Measurements from ENCODE around the gene TBC1D2B. TPM values are rescaled to one million over a fixed set of nuclear protein-coding genes. Genes with fewer than 3 reads are reported as not detected.
A peak's percentile ranks its signal among the peaks of the same experiment; 100 is the strongest.

Gene TBC1D2B
- total and polyA plus RNA-seq, 2 donors from 2014 or later: 8.5 to 41.6 TPM

DNA sequence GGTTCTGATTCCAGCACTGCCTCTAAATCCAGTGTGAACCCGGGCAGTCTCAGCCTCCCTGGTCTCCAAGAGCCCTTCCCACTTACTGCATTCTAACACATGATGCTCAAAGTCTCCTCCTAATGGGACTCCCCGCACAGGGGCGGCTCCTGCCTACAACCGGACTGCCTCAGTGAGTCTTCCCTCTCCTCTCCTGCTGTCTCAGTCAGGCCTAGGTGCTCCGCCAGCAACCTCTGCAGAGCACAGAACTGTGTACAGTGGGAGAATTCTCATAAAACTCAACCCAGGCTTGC lies 28.9 kb downstream of the TBC1D2B start:
- Histone ChIP-seq H3K4me1 (ENCODE audit: control insufficient read depth in 2 of 3, insufficient read depth in 2 of 3, low read depth in 1 of 3, low read length in 3 of 3) (peaks cover 14 to 42% (median 25%) of the 10 kb centered on the region in 3 donors), H3K4me3 (ENCODE audit: low read length in 3 of 3) (no peak overlapping the region), H3K9me3 (ENCODE audit: control insufficient read depth in 2 of 3, insufficient read depth in 1 of 3, low read length in 3 of 3) (no peaks in the 10 kb centered on the region), H3K27me3 (ENCODE audit: control insufficient read depth, insufficient read depth, low read length) (no peaks in the 10 kb centered on the region), H3K27ac (ENCODE audit: low read depth in 2 of 2, low read length in 2 of 2) (no peak overlapping the region), H3K36me3 (ENCODE audit: control insufficient read depth in 2 of 3, insufficient read depth in 3 of 3, low read length in 3 of 3) (peaks cover 0 to 12% (median 4%) of the 10 kb centered on the region in 3 donors), H3K9ac (ENCODE audit: low read length in 3 of 3) (no peak overlapping the region)
- intact Hi-C loops (cut with DNase I): no loop called here
- TF ChIP-seq, protein P1, sequence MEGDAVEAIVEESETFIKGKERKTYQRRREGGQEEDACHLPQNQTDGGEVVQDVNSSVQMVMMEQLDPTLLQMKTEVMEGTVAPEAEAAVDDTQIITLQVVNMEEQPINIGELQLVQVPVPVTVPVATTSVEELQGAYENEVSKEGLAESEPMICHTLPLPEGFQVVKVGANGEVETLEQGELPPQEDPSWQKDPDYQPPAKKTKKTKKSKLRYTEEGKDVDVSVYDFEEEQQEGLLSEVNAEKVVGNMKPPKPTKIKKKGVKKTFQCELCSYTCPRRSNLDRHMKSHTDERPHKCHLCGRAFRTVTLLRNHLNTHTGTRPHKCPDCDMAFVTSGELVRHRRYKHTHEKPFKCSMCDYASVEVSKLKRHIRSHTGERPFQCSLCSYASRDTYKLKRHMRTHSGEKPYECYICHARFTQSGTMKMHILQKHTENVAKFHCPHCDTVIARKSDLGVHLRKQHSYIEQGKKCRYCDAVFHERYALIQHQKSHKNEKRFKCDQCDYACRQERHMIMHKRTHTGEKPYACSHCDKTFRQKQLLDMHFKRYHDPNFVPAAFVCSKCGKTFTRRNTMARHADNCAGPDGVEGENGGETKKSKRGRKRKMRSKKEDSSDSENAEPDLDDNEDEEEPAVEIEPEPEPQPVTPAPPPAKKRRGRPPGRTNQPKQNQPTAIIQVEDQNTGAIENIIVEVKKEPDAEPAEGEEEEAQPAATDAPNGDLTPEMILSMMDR (IDR thresholded peaks at IDR 0.05; ENCODE audit: borderline replicate concordance, extremely low read depth, insufficient read depth): no peak
- DNase-seq: no peak
- no peak for FAIRE-seq

DNA sequence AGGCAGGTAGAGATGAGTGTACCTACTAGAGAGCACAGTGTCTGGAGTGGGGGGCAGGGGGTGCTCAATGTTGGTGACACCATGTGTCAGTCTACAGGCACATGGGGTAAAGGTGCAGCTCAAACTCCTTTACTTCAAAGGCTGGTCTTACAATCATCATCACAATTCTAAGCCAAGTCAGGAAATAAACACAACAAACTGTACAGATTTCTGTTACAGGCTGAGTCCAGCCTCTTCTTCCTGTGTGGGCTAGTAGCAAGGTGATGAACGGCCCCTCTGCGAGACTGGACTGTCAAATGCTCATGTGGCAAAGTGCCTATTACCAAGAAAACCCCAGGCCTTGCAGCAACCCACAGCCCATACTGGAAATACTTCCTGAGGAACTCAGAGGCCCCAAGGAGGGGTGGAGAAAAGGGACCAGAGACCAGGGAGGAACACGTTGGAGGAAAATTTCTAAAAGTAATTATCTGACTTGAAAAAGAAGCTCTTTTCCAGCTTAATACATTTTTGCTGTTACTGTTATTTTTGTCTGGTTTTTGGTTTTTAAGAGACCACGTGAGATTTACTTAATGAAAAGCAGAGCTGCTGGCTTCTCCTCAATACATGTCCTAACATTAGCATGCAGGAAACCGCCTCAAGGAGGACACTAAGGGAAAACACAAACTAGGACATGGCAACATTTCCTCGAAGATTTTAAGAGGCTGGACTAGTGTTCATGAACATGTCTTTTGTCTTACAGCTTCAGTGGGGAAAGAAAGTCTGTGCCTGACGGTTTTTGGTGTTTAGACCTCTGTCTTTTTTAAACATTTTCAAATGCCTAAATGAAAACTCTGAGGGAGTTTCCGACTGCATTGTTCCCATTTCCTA lies 29.5 kb downstream of the TBC1D2B start:
- intact Hi-C loops (cut with DNase I): no loop called here
- no peak overlapping the region for H3K9ac ChIP-seq (ENCODE audit: low read length in 3 of 3)
- no peak overlapping the region for H3K4me3 ChIP-seq (ENCODE audit: low read length in 3 of 3)
- DNase-seq: peak in 1 of 5 donors; percentile 77
- peaks cover 0 to 6% (median 4%) of the 10 kb centered on the region in 3 donors for H3K36me3 ChIP-seq (ENCODE audit: control insufficient read depth in 2 of 3, insufficient read depth in 3 of 3, low read length in 3 of 3)
- peak overlapping the region in 1 of 2 donors; percentile 51 for H3K27ac ChIP-seq (ENCODE audit: low read depth in 2 of 2, low read length in 2 of 2)
- no peak for FAIRE-seq
- H3K27me3 ChIP-seq (ENCODE audit: control insufficient read depth, insufficient read depth, low read length): no peaks in the 10 kb centered on the region
- peaks cover 14 to 42% (median 25%) of the 10 kb centered on the region in 3 donors for H3K4me1 ChIP-seq (ENCODE audit: control insufficient read depth in 2 of 3, insufficient read depth in 2 of 3, low read depth in 1 of 3, low read length in 3 of 3)
- no peaks in the 10 kb centered on the region for H3K9me3 ChIP-seq (ENCODE audit: control insufficient read depth in 2 of 3, insufficient read depth in 1 of 3, low read length in 3 of 3)
- TF ChIP-seq, protein P1 (IDR thresholded peaks at IDR 0.05; ENCODE audit: borderline replicate concordance, extremely low read depth, insufficient read depth): no peak

GRCh38 chr15:78046796-78047341 lies 30.6 kb downstream of the TBC1D2B start:
- H3K36me3 ChIP-seq (ENCODE audit: control insufficient read depth in 2 of 3, insufficient read depth in 3 of 3, low read length in 3 of 3): peaks cover 0 to 4% (median 4%) of the 10 kb centered on the region in 3 donors
- FAIRE-seq (no peak), DNase-seq (no peak)
- TF ChIP-seq, protein P1 (IDR thresholded peaks at IDR 0.05; ENCODE audit: borderline replicate concordance, extremely low read depth, insufficient read depth): no peak
- no peak overlapping the region for H3K27ac ChIP-seq (ENCODE audit: low read depth in 2 of 2, low read length in 2 of 2)
- H3K9me3 ChIP-seq (ENCODE audit: control insufficient read depth in 2 of 3, insufficient read depth in 1 of 3, low read length in 3 of 3): no peaks in the 10 kb centered on the region
- H3K9ac ChIP-seq (ENCODE audit: low read length in 3 of 3): no peak overlapping the region
- intact Hi-C loops (cut with DNase I): no loop called here
- peaks cover 14 to 33% (median 15%) of the 10 kb centered on the region in 3 donors for H3K4me1 ChIP-seq (ENCODE audit: control insufficient read depth in 2 of 3, insufficient read depth in 2 of 3, low read depth in 1 of 3, low read length in 3 of 3)
- H3K4me3 ChIP-seq (ENCODE audit: low read length in 3 of 3): no peak overlapping the region
- no peaks in the 10 kb centered on the region for H3K27me3 ChIP-seq (ENCODE audit: control insufficient read depth, insufficient read depth, low read length)
